SK-MEL-5 (cell line): ENCODE data around the gene PLCH2. TPM values are rescaled to one million over a fixed set of nuclear protein-coding genes. Genes with fewer than 3 reads are reported as not detected.

Experiments
- DNase-seq: peaks from one replicate; pipeline ENCODE4 v3.0.0-alpha.2; 2016; ENCODE audit warnings: low read depth, low spot score
- in situ Hi-C: cut with HindIII; loops from 2 replicates; pipeline ENCODE4 v1.10.0; 2016; ENCODE audit warnings: low sequenced_read_pairs, high pct_unique_total_duplicates, low pct_unique_long_range_greater_than_20kb
- total RNA-seq: library from RNA; depleted of rRNA; stranded (reverse); fragments of >200 nt; shearing (Covaris generic); gene quantifications from 2 replicates; pipeline ENCODE4 v1.2.3, GENCODE V29; 2014

The PLCH2 gene
- total RNA-seq, 1 experiment from 2014 or later, result not detected

DNA sequence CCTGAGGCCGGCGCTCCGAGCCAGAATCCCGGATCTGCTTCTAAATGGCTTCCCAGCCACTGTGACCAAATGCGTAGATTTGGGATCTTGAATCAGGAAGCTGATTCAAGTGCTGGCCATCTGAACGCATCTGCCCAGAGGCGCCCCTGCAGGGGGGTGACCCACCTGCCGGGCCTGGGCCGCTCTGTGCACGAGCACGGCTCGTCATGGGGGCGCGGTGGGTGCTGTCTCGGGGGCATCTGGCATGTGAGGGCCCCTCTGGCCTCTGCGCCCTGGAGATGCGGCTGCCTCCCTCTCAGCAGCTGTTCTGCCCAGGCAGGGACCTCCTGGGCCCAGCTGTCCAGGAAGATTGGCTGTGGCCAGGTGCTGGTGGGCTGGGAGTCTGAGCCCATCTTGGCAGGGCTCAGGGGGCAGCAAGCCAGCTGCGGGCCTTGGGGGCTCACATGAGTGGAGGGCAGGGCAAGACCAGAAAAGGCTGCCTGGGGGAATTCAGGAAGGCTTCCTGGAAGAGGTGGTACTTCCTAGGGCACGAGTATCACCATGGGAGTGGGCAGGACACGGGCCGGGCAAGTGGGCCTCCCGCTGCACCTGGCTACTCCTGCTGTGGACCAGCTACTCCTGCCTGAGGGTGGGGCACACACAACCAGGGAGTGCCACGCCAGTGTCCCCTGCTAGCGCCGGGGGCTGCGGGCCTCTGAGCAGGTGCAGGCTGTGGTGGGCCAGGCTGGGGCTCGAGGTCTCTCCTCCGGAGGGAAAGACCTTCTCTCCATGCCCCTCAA lies 25.1 kb downstream of the PLCH2 start:
- no peak for DNase-seq
- in situ Hi-C loops, result no loop called here

DNA sequence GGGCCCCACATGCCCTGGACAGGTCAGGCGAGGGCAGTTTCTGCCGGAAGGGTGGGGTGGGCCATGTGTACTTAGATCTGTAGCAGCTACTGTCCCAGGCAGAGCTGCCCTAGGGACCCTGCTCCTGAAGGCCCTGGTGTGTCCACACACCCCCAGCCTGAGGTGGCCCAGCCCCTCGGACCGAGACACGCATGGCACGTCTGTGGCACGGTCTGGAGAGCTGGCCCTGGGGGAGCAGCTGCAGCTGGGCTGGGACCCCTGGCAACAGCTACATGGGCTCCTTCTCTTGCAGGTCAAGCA lies 25.7 kb downstream of the PLCH2 start:
- in situ Hi-C loops, result no loop called here
- DNase-seq, result no peak

DNA sequence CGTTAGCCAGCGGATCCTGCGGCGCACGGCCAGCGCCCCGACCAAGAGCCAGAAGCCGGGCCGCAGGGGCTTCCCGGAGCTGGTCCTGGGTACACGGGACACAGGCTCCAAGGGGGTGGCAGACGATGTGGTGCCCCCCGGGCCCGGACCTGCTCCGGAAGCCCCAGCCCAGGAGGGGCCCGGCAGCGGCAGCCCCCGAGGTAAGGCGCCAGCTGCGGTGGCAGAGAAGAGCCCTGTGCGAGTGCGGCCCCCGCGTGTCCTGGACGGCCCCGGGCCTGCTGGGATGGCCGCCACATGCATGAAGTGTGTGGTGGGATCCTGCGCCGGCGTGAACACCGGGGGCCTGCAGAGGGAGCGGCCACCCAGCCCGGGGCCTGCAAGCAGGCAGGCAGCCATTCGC lies 26.1 kb downstream of the PLCH2 start:
- DNase-seq, result no peak
- in situ Hi-C loops, result no loop called here

DNA sequence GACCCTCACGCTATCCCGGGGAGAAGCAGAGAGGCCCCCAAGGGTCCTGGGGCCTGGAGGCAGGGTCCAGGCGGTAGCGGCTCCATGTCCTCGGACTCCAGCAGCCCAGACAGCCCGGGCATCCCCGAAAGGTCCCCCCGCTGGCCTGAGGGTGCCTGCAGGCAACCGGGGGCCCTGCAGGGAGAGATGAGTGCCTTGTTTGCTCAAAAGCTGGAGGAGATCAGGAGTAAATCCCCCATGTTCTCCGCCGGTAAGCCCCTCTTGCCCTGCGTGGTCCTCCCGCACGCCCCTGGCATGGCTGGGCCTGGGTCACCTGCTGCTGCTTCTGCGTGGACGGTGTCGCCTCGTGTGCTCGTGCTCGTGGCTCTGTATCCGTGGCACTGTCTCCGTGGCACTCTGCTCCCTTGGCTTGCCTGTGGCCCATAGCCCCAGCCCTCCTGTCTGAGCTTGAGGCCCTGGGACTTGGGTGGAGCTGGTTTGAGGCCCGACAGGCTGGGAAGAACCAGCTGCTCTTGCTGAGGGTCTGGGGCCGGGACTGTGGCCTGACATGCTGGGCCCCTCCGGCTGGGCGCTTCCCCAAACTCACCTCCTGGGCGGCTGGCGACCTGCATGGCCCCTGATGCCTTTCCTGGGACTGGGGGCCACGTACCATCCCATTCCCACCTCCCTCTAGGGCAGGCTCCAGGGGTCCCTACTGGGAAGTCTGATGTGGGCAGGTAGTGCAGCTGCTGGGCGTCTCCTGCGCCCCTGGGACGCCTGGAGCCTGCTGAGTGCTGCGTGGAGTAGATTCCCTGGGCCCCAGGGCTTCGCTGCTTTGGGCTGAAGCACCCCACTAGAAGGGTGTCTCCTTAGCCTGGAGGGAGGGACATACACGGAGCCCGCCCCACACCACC lies 26.8 kb downstream of the PLCH2 start:
- no peak for DNase-seq
- in situ Hi-C loops, result no loop called here

DNA sequence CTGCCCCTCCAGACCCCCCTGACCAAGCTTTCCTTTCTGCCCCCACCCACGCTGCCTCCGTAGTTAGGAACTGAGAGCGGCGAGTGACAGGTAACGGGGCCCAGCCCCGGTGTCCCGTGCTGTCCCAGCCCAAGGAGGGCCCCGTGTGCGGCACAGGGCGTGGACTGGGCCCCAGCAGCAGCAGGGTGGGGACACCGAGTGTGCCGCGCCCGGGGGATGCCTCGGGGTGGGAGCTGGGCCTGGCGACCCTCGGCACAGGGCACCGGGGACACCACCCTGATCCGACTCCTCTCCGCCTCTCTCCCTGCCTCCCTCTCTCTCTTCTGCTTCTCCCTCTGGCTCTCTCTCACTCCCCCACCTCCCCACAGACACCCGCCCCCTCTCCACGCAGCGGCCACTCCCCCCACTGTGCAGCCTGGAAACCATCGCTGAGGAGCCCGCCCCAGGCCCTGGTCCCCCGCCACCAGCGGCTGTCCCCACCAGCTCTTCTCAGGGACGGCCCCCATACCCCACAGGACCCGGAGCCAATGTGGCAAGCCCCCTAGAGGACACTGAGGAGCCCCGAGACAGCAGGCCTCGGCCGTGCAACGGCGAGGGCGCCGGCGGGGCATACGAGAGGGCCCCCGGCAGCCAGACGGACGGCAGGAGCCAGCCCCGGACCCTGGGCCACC lies 27.6 kb downstream of the PLCH2 start:
- no peak for DNase-seq
- in situ Hi-C loops, result no loop called here

DNA sequence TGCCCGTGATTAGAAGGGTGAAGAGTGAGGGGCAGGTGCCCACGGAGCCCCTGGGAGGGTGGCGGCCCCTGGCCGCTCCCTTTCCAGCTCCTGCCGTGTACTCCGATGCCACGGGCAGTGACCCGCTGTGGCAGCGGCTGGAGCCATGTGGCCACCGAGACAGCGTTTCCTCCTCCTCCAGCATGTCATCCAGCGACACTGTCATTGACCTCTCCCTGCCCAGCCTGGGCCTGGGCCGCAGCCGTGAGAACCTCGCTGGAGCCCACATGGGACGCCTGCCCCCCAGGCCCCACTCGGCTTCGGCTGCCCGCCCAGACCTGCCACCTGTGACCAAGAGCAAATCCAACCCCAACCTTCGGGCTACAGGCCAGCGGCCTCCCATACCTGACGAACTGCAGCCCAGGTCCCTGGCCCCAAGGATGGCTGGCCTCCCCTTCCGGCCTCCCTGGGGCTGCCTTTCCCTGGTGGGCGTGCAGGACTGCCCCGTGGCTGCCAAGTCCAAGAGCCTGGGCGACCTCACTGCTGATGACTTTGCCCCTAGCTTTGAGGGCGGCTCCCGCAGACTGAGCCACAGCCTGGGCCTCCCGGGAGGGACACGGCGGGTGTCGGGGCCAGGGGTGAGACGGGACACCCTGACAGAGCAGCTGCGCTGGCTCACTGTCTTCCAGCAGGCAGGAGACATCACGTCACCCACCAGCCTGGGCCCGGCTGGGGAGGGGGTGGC lies 28.3 kb downstream of the PLCH2 start:
- in situ Hi-C loops, result no loop called here

DNA sequence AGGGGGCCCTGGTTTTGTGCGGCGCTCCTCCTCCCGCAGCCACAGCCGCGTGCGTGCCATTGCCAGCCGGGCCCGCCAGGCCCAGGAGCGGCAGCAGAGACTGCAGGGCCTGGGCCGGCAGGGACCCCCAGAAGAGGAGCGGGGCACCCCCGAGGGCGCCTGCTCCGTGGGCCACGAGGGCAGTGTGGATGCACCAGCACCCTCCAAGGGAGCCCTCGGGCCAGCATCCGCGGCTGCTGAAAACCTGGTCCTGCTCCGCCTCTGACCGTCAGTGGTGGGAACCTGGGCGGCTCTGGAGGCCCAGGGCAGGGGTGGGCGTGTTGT lies 28.8 kb downstream of the PLCH2 start:
- in situ Hi-C loops, result no loop called here
- no peak for DNase-seq

More for the DNA sequence above, 28.3 kb downstream of the PLCH2 start:
- no peak for DNase-seq

DNA sequence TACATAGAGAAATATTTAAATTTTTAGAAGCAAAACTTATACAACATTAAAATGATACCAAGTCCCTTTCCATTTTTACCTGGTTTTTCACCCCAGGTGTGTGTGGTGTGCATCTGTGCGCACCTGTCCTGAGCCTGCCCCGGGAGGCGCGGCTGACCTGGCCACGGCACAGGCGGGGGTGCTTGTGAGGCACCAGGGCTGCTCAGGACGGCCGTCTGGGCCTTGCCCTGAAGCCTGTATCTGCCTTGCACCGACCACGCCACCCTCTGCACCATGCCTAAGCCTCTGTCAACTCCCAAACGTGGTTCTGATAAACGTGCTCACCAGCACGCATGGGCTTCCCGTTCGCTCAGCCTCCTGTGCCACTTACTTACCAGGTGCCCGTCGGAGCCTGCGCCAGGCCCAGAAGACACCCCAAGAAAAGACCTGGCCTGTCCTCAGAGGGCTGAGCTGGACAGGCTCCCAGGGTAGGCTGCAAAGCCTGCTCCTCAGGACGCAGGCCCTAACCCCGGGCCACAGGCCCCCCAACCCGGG lies 29.4 kb downstream of the PLCH2 start:
- in situ Hi-C loops, result no loop called here

DNA sequence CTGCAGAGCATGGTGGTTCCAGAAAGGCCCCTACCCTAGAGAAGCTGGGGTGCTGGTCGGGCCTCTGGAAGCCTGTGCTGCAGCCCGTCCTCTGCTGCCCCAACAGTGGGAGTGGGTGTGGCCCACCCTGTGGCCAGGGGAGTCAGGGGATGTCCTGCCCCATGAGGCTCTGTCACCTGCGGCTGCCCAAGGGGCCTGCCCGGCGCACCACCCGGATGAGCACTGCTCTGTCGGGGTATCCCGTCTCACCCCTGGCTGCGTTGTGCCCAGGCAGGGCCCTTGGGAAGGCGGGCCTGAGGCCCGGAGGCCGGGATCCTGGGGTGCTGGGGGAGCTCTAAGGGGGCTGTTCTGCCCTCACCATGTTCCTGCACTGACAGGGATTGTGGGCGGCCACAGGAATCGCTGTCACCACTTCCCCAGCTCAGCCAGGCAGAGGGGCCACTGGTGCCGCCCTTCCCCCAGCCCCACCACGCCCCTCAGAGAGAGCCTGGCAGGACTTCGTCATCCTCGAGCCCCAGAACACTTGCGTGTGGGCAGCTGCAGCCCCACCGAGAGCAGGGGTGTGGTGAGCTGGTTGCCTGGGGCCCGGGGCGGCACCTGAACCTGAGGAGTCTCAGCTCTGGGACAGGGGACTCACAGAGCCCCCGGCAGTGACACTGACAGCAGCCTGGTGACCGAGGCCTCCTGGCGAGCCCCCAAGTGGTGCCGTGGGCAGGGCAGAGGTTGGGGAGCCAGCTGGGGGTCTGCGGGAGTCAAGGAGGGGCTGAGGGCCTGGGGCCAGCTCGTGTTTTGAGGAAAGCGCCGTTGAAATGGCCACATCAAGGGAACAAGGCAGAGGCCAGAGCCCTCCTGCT lies 30.1 kb downstream of the PLCH2 start:
- in situ Hi-C loops, result no loop called here
- no peak for DNase-seq

More for the DNA sequence above, 29.4 kb downstream of the PLCH2 start:
- no peak for DNase-seq

DNA sequence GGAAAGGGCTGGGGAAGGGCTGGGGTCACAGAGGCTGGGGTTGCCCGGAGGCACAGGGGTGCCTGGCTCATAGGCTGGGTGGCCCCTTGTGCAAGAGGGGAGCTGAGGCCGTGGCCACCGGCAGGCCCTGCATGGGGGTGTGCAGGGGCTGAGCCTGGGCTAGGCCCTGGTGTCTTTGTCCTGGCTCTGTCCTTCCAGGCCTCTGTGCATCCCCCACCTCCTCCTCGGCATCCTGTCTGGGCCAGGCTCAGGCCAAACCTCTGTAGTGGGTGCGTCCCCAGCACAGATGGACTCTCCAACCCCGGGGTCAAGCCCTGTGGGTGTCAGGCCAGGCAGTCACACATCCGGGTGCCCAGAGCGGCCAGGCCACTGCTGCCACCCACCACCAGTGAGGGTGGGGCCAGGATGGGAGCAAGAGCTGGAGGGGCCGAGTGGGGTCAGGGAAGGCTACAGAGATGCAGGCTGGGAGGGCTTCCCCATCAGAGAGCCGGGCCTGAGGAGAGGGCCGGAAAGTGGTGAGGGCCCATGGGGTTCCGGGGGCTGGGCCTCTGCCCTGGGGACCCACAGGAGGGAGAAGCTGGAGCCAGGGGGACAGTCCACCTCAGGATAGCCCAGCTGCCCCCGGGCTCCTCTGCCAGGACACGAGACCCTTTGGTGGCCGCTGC lies 30.9 kb downstream of the PLCH2 start:
- DNase-seq, result no peak
- in situ Hi-C loops, result no loop called here

DNA sequence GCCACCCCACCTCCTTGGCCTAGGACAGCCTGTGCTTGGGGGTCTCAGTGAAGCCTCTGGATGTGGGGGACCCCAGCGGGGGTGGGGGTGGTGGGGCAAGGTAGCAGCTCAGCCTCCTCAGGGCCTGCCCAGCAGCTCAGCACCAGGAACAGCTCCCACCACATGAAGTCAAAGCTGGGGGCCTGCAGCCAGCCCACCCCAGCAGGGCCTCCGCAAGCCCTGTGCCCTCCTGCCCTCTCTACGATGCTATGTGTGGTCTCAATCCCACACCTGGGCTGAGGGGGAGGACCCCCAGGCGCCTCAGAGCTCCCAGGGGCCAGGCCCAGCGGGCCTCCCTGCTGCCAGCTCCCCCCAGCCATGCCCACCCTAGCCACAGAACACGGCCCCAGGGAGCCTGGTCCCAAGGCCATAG lies 31.7 kb downstream of the PLCH2 start:
- in situ Hi-C loops, result no loop called here
- no peak for DNase-seq

DNA sequence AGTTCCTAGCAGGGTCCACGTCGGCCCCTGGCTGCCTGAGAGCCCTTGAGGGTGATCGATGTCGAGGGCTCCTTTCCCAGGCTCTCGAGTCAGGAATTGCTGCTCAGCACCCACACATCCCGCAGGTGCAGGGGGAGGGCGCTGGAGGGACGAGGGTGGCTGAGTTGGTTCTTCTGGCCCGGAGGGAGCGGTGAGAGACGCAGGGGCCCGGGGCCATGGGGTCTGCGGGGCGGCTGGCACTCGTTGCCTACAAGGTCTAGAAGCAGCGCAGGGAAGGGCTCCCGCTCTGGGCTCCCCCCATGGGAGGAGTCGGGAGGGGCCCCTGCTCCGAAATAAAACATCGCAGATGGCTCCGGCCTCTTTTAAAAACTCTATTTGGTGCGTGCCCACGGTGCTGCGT lies 32.1 kb downstream of the PLCH2 start:
- DNase-seq, result no peak
- in situ Hi-C loops, result no loop called here

DNA sequence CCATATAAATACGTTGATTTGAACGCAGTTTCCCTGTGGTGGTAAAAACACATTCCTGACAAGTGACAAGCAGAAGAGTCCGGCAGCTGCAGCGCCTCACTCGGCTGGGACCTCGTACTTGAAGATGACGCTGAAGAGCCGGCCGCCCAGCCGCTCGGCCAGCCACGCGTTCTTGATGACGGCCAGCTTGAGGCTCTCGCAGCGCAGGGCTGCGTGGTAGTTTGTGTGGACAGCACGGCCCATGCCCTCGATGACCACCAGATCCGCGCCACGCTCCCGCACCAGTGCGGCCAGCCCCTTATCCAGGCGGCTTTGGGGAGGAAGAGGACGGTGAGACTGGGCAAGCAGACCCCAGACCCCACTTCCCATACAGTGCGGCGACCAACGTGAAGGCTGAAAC lies 32.7 kb downstream of the PLCH2 start:
- no peak for DNase-seq
- in situ Hi-C loops, result no loop called here

DNA sequence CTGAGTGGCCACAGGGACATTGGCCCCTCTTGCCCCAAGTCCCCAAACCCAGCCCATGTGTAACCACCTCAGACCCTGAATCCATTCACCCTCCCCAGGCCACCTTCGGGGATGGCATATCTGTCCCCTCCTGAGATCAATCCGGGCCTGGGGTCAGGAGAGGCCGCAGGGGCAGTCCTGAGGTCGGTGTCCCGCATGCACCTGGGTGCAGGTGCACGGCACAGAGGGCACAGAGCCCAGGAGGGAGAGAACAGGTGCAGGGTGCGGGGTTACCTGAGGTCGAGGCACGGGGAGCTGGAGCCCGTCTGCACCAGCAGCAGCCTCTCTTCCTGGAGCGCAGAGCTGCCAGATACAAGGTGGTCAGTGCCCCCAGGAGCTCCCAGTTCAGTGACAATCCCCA lies 33.5 kb downstream of the PLCH2 start:
- in situ Hi-C loops, result no loop called here
- no peak for DNase-seq

DNA sequence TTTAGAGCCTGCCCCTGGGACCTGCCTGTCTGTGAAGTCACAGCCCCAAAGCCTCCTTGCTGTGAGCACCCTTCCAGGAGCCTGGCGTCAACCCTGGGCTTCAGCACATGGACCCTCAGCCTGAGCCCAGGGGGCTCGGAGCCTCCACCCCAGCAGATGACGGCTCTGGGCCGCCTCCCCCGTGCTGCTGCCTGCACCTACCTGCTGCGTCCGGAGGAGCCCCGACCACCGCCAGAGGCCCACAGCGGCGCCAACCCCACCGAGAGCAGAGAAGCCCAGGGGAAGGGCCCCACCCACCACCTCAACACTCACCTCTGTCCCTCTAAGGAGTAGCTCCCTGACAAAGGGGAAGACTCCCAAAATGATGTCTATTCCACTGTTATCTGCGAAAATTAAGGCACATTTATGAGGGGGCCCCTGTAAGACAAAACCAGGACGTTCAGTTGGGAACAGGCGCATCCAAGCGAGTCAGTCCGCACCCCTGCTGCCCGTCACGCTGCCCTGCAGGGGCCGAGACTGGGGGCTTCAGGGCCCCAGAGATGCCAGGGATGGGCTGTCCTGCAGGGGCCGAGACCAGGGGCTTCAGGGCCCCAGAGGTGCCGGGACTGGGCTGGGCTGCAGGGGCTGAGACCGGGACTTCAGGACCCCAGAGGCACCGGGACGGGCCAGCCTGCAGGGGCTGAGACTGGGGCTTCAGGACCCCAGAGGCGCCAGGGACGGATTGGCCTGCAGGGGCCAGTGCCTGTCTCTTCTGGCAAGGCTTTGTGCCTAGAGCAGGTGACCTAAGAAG lies 34.5 kb downstream of the PLCH2 start:
- no peak for DNase-seq
- in situ Hi-C loops, result no loop called here

DNA sequence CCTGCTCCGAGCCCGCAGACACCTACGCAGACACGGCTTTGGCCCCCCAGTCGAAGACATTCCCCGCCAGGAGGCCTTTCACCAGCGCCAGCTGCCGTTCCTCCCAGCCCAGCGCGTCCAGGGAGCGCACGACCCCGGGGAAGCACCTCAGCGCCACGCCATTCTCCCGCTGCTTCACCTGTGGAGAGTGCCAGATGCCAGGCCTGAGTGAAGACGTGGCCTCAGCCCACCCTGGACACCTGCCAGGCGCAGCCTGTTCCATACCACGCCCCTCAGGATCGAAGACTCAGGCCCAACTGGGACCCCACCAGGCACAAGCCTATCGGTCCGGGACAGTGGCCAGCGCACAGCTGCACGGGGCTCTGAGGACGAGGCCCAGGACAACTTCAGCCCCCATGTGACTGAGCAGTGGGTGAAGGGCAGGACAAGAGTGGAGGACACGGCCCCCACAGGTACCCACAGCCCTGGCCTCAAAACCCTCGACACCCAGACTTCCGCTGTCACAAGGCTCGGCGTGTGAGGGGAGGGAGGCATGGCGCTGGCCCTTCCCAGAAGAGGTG lies 36.9 kb downstream of the PLCH2 start:
- in situ Hi-C loops, result no loop called here
- no peak for DNase-seq
